Fibroblast of villous mesenchyme (primary cell): ENCODE data around the gene NLRP6. TPM values are rescaled to one million over a fixed set of nuclear protein-coding genes. Genes with fewer than 3 reads are reported as not detected.
"Not testable (repeated sequence)": the region's sequence is repeated elsewhere in the genome, so short reads cannot be mapped to it uniquely, and the experiment has no call there.

ENCODE experiments used
- DNase-seq: peaks from one replicate; pipeline ENCODE4 v3.0.0-alpha.2; 2010; ENCODE audit warnings: low read depth
- H3K4me3 ChIP-seq: 2 replicates; pipeline ENCODE4 v1.5.1; 2011; ENCODE audit warnings: low read depth, mild to moderate bottlenecking, low read length
- total RNA-seq: library from RNA; depleted of rRNA; stranded (reverse); fragments of >200 nt; gene quantifications from 2 replicates; pipeline ENCODE4 v1.2.3, GENCODE V29; 2012
- TF ChIP-seq, protein P1 (sequence below): IDR thresholded peaks from 2 replicates; pipeline ENCODE4 v1.5.1; 2012; ENCODE audit warnings: low read depth, mild to moderate bottlenecking, low read length; ENCODE audit not compliant: insufficient read depth

The NLRP6 gene
- total RNA-seq, 1 donor: not detected

DNA sequence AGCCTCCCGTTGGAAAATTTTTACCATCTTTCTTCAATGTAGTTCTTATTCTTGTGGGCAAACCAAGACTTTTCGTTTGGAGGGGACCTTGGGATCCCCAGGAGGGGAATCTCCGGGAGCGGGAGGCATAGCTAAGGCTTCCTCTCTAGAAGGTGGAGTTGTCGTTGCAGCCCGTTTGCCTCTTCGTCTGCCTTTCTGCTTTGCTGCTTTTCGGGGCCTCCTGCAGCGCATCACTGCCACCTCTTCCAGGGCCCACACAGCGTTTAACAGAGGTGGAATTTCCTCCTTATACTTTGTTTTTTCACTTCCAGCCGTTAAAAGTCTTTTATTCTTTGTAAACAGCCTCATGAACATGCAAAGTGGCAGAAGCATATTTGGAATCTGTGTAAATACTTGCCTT is 45.9 kb downstream of the NLRP6 start:
- H3K4me3 ChIP-seq: no peak overlapping the region
- peak; percentile 16 for DNase-seq
- TF ChIP-seq, protein P1, sequence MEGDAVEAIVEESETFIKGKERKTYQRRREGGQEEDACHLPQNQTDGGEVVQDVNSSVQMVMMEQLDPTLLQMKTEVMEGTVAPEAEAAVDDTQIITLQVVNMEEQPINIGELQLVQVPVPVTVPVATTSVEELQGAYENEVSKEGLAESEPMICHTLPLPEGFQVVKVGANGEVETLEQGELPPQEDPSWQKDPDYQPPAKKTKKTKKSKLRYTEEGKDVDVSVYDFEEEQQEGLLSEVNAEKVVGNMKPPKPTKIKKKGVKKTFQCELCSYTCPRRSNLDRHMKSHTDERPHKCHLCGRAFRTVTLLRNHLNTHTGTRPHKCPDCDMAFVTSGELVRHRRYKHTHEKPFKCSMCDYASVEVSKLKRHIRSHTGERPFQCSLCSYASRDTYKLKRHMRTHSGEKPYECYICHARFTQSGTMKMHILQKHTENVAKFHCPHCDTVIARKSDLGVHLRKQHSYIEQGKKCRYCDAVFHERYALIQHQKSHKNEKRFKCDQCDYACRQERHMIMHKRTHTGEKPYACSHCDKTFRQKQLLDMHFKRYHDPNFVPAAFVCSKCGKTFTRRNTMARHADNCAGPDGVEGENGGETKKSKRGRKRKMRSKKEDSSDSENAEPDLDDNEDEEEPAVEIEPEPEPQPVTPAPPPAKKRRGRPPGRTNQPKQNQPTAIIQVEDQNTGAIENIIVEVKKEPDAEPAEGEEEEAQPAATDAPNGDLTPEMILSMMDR: no peak

DNA sequence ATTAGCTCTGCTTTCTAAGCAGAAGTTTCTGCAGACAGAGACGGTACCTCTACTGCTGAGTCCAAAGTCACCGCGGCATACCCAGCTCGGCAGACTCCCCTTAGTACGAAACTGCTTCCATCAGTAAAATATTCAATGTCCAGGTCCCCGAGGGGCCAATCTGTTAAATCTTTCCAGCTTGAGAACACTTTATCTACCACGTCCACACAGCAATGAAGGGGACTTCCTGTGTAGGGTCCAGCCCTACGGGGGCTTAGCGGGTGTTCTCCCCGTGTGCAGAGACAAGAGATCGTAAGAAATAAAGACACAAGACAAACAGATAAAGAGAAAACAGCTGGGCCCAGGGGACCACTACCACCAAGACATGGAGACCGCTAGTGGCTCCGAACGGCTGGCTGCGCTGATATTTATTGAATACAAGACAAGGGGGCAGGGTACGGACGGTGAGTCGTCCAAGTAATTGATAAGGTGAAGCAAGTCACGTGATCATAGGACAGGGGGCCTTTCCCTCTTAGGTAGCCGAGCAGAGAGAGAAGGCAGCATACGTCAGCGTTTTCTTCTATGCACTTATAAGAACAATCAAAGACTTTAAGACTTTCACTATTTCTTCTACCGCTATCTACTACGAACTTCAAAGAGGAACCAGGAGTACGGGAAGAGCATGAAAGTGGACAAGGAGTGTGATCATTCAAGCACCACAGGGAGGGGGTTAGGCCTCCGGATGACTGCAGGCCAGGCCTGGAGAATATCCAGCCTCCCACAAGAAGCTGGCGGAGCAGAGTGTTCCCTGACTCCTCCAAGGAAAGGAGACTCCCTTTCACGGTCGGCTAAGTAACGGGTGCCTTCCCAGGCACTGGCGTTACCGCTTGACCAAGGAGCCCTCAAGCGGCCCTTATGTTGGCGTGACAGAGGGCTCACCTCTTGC is 46.6 kb downstream of the NLRP6 start:
- not testable (repeated sequence) for H3K4me3 ChIP-seq
- DNase-seq: peak; percentile 36

GRCh38 chr11:325796-326591 is 47.8 kb downstream of the NLRP6 start:
- DNase-seq: no peak
- TF ChIP-seq, protein P1: no peak
- no peak overlapping the region for H3K4me3 ChIP-seq

DNA sequence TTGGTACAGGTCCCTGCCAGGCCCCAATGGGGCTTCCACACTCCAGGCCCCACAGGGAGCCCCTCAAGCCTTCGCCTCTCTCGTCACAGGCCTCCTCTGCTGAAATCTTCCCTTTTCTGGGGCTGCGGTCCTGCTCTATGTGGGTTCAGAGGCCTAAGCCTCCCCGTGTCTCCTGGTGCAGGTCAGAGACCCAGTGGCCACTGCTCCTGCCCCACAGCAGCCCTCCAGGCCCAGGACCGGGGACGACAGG is 48.3 kb downstream of the NLRP6 start:
- no peak overlapping the region for H3K4me3 ChIP-seq
- TF ChIP-seq, protein P1: no peak
- DNase-seq: no peak

DNA sequence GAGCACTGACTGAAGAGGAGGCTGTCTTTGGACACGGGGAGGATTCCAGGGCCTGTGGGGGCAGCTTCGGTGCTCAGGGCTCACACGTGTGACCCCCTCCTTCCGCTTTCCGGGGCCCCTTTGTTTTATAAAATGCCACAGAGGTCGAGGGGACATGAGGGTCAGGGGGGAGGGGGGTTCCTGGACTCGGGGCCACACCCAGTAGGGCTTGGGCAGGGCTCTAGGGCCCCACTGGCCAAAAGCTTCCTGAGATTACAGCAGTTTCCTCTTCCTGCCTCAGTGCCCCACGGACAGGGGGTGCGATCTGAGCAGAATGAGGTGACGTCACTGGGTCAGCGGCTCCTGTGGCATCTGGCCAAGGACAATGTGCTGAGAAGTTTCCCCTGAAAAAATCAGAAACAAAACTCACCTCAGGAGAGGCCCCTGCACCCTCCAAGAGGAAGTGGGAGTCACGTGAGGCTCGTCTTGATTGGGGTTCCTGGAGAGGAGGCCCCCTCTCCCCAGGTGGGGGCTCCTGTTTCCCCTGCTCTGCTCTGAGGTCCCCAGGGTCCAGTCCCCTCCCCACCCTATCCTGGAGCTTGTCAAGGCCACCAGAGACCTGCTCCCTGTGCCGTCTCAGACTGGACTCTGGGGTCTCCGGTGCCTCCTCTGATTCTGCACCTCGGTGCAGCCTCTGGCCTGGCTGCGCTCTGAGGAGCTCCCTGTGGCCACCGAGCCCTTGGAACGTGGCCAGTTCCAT is 48.8 kb downstream of the NLRP6 start:
- H3K4me3 ChIP-seq: no peak overlapping the region
- peak; percentile 74 for DNase-seq
- TF ChIP-seq, protein P1: no peak

- H3K4me3 ChIP-seq: no peak overlapping the region
- TF ChIP-seq, protein P1: no peak
- DNase-seq: no peak
Observed at GRCh38 chr11:327581-327923, 49.3 kb downstream of the NLRP6 start.

- H3K4me3 ChIP-seq: no peak overlapping the region
- DNase-seq: no peak
- TF ChIP-seq, protein P1: no peak
Observed at GRCh38 chr11:328012-328411, 49.8 kb downstream of the NLRP6 start.

DNA sequence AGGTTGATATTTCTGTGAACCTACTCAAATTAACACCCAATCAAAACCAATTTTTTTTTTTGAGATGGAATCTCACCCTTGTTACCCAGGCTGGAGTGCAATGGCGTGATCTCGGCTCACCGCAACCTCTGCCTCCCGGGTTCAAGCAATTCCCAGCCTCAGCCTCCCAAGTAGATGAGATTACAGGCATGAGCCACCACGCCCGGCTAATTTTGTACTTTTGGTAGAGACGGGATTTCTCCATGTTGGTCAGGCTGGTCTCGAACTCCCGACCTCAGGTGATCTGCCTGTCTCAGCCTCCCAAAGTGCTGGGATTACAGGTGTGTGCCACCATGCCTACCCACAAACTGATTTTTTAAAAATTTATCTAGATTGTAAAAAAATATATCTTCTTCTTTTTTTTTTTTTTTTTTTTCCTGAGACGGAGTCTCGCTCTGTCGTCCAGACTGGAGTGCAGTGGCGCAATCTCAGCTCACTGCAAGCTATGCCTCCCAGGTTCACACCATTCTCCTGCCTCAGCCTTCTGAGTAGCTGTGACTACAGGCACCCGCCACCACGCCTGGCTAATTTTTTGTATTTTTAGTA is 50.4 kb downstream of the NLRP6 start:
- DNase-seq, H3K4me3 ChIP-seq: not testable (repeated sequence)
